ENCODE results near the gene KCNJ15.

The KCNJ15 gene

DNA sequence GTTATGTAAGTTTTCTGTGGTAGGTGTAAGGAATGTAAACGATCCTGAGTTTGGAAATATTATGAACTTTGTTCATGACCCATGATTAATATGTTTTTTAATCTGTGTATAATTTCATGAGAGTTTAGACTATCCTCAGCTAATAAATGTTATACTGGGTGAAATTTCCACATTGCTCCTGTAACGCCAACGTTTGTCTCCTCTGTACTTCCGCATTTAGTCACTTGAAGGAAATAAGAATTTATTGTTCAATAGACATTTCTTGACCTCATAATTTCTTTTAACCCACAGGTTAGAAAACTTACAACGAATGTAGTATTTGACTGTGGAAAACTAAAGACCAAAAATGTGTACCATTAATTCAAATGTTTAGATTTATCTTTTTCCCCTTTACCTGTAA lies 876 bp downstream of the KCNJ15 start:
- peaks cover 14% of the 10 kb centered on the region for H3K4me1 ChIP-seq (ENCODE audit: control insufficient read depth, insufficient read depth, low read length, unreplicated experiment)
- no peaks in the 10 kb centered on the region for H3K27me3 ChIP-seq (ENCODE audit: insufficient read depth, low read length)
- H3K4me3 ChIP-seq (ENCODE audit: low read depth, low read length), result no peak overlapping the region
- H3K36me3 ChIP-seq (ENCODE audit: insufficient read depth, low read length), result no peaks in the 10 kb centered on the region
- no peaks in the 10 kb centered on the region for H3K79me2 ChIP-seq (ENCODE audit: control insufficient read depth, insufficient read depth, low read length, unreplicated experiment)
- no peak overlapping the region for H2AFZ ChIP-seq (ENCODE audit: low read length, unreplicated experiment)
- no peak overlapping the region for H3K27ac ChIP-seq (ENCODE audit: low read depth, low read length)

DNA sequence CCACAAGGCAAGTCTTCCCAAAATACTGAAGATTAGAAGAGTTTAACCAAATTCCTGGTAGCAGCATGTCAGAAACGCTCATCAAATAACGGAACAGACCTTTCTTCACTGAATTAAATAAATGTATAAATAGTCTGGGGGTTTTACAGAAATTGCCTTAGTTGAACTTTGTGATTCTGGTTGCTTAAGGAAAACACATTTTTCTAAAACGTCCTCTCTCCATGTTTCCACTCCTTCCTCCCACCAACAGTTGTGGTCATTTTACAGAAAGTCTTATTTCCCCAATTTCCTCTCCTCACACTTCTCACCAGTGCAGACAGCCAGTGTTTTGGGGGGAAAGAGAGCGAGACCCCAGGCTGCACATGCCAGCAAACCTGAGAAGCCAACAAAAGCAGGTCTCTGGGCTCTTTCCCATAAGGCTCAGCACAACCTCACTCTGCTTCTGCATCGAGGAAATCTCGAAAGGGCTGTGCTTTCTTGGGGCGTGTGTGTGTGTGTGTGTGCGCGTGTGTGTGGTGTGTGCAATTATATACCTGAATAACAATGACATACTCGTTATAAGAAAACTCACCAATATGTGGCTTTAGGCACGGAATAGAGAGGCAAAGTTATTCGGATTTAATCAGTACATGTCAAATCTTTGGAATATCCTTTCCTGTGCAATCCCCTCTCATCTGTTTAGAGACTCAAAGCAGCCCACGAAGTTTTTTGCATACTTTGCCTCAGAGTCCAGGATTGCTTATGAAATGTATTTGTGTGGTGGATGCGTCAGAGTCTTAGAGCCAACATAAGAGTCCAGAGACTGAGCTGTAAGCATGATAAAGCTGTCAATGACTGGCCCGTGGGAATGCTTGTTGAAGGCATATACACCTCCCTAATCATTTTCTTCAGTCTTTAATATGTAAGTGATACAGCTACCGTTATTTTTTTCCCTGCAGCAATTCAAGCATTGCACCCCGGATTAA lies 2.0 kb downstream of the KCNJ15 start:
- H3K27ac ChIP-seq (ENCODE audit: low read depth, low read length), result no peak overlapping the region; the same call in 1 of the 2 replicates
- no peaks in the 10 kb centered on the region for H3K79me2 ChIP-seq (ENCODE audit: control insufficient read depth, insufficient read depth, low read length, unreplicated experiment)

DNA sequence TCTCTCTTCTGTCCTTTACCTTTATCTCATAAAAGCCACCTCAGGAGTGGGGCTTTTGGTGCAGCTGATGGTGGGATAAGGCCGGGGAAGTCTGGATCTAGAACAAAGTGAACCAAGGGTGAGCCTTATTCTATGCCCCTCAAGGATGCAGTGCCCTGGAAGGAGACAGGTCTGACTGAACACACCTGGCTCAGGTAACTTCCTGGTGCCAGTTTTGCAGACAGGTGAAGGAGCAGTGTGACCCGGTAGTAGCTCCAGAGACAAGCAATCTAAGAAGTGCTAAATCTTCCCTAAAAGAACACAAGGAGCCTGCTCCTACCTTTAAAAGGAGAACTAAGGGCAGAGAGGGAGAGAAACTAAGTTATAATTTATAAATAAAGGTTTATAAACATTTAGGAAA lies 2.9 kb downstream of the KCNJ15 start:
- H2AFZ ChIP-seq (ENCODE audit: low read length, unreplicated experiment), result no peak overlapping the region
- H3K4me3 ChIP-seq (ENCODE audit: low read depth, low read length), result no peak overlapping the region
- no peaks in the 10 kb centered on the region for H3K27me3 ChIP-seq (ENCODE audit: insufficient read depth, low read length)
- no peaks in the 10 kb centered on the region for H3K36me3 ChIP-seq (ENCODE audit: insufficient read depth, low read length)
- H3K27ac ChIP-seq (ENCODE audit: low read depth, low read length), result no peak overlapping the region; the same call in 1 of the 2 replicates
- peaks cover 34% of the 10 kb centered on the region for H3K4me1 ChIP-seq (ENCODE audit: control insufficient read depth, insufficient read depth, low read length, unreplicated experiment)
- no peaks in the 10 kb centered on the region for H3K79me2 ChIP-seq (ENCODE audit: control insufficient read depth, insufficient read depth, low read length, unreplicated experiment)

More for the DNA sequence above, 2.0 kb downstream of the KCNJ15 start:
- Histone ChIP-seq H3K4me3 (ENCODE audit: low read depth, low read length) (no peak overlapping the region), H3K36me3 (ENCODE audit: insufficient read depth, low read length) (no peaks in the 10 kb centered on the region), H3K27me3 (ENCODE audit: insufficient read depth, low read length) (no peaks in the 10 kb centered on the region), H3K4me1 (ENCODE audit: control insufficient read depth, insufficient read depth, low read length, unreplicated experiment) (peaks cover 25% of the 10 kb centered on the region), H2AFZ (ENCODE audit: low read length, unreplicated experiment) (no peak overlapping the region)

DNA sequence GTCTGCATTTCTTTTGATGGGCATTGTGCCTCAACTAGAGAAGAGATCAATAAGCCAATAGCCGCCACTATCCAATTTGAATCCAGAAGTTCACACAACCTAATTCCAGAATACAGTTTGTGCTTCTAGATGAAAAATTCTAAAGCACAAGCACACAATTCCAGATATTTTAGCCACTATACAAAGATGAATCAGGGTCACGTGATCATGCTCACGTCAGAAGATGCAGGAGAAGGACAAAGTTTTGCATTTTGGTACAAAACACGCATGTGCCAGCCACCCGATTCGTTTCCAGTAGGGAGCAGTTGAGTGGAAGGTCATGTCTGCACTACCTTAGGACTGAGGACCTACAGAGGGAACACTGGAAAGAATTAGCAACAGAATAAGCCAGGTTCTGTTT lies 3.6 kb downstream of the KCNJ15 start:
- Histone ChIP-seq H3K36me3 (ENCODE audit: insufficient read depth, low read length) (no peaks in the 10 kb centered on the region), H3K4me3 (ENCODE audit: low read depth, low read length) (no peak overlapping the region), H3K27ac (ENCODE audit: low read depth, low read length) (no peak overlapping the region), H3K4me1 (ENCODE audit: control insufficient read depth, insufficient read depth, low read length, unreplicated experiment) (peaks cover 34% of the 10 kb centered on the region), H3K27me3 (ENCODE audit: insufficient read depth, low read length) (no peaks in the 10 kb centered on the region), H3K79me2 (ENCODE audit: control insufficient read depth, insufficient read depth, low read length, unreplicated experiment) (no peaks in the 10 kb centered on the region), H2AFZ (ENCODE audit: low read length, unreplicated experiment) (no peak overlapping the region)

DNA sequence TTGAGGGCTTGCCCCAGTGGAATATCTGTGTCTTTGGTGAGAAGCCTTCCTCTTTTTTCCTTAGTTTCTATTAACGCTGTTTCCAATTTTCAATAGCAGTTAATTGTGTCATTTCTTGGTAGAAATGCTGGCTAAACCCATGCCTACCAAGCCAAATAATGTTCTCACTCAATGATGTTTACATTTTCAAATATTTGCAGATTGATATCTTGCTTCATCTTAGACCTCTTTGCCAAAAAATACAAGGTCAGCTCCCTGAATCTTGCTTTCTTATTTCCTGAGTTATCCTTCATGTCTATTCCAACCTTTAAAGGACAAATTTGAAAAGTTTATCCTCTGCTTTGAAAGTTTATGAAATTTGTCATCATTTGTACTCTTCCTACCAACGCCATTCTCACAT lies 5.1 kb downstream of the KCNJ15 start:
- Histone ChIP-seq H2AFZ (ENCODE audit: low read length, unreplicated experiment) (no peak overlapping the region), H3K36me3 (ENCODE audit: insufficient read depth, low read length) (no peaks in the 10 kb centered on the region), H3K27ac (ENCODE audit: low read depth, low read length) (peak overlapping the region; percentile 82), H3K79me2 (ENCODE audit: control insufficient read depth, insufficient read depth, low read length, unreplicated experiment) (no peaks in the 10 kb centered on the region), H3K4me3 (ENCODE audit: low read depth, low read length) (no peak overlapping the region), H3K27me3 (ENCODE audit: insufficient read depth, low read length) (no peaks in the 10 kb centered on the region), H3K4me1 (ENCODE audit: control insufficient read depth, insufficient read depth, low read length, unreplicated experiment) (peaks cover 39% of the 10 kb centered on the region)

DNA sequence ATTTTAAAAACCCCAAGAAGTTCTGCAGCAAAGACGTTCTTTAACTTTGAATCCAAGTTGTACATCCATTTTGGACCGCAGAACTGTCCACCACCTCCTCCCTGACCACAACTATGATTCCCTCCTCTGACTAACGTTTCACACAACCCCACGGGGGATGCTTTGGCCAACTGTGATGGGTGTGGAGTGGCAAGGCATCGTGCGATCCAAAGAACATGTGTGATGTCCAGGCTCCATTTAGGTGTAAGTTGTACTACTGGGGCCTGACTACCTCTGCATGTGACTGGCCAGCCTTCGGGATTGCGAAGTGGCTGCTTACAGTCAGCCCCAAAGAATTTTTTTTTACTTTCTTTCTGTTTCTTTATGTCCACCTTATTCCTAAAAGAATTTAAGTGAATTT lies 6.7 kb downstream of the KCNJ15 start:
- Histone ChIP-seq H3K36me3 (ENCODE audit: insufficient read depth, low read length) (no peaks in the 10 kb centered on the region), H3K4me1 (ENCODE audit: control insufficient read depth, insufficient read depth, low read length, unreplicated experiment) (peaks cover 54% of the 10 kb centered on the region), H2AFZ (ENCODE audit: low read length, unreplicated experiment) (peak overlapping the region; percentile 77), H3K4me3 (ENCODE audit: low read depth, low read length) (peak overlapping the region; percentile 14; the same call in 1 of the 2 replicates), H3K27me3 (ENCODE audit: insufficient read depth, low read length) (no peaks in the 10 kb centered on the region), H3K27ac (ENCODE audit: low read depth, low read length) (peak overlapping the region; percentile 82), H3K79me2 (ENCODE audit: control insufficient read depth, insufficient read depth, low read length, unreplicated experiment) (no peaks in the 10 kb centered on the region)

DNA sequence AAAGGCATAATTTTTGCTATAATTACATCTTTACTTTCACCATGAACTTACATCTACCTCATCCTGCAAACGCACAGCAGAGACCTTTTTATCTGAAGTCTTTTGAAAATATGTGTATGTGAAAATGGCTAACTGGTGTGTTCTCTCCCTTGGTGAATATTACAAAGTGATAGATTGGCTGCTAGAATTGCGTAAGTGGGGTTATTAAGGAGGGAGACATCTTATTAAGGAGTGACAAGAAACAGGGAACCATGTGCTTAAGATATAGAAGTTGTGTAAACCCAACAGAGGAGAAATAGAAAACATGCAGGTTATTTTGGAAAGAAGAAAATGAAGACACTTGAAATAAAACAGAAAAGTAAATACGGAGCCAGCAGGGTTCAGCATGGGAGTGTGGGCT lies 7.8 kb downstream of the KCNJ15 start:
- no peak overlapping the region for H2AFZ ChIP-seq (ENCODE audit: low read length, unreplicated experiment)
- H3K4me3 ChIP-seq (ENCODE audit: low read depth, low read length), result no peak overlapping the region

DNA sequence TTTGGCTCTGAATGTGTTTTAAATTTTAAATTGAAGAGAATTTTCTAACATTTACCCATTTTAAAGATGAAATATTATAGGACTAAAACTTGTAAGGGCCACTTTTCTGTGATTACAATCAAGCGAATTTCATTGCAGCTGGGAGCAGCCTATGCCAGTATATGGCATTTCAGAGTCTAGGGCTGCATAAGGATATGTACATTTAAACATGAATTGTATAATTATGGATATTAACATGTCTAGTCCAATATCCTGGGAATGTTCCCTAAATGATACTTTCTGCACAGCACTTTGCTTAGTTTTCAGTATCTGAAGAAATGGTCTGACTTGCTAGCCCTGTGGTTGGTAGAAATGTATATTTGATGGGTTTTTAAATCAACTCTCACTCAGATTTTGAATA lies 8.4 kb downstream of the KCNJ15 start:
- Histone ChIP-seq H3K4me3 (ENCODE audit: low read depth, low read length) (no peak overlapping the region), H3K27me3 (ENCODE audit: insufficient read depth, low read length) (no peaks in the 10 kb centered on the region), H3K27ac (ENCODE audit: low read depth, low read length) (no peak overlapping the region), H3K4me1 (ENCODE audit: control insufficient read depth, insufficient read depth, low read length, unreplicated experiment) (peaks cover 69% of the 10 kb centered on the region), H3K79me2 (ENCODE audit: control insufficient read depth, insufficient read depth, low read length, unreplicated experiment) (no peaks in the 10 kb centered on the region), H2AFZ (ENCODE audit: low read length, unreplicated experiment) (no peak overlapping the region), H3K36me3 (ENCODE audit: insufficient read depth, low read length) (no peaks in the 10 kb centered on the region)

More for the DNA sequence above, 7.8 kb downstream of the KCNJ15 start:
- Histone ChIP-seq H3K79me2 (ENCODE audit: control insufficient read depth, insufficient read depth, low read length, unreplicated experiment) (no peaks in the 10 kb centered on the region), H3K36me3 (ENCODE audit: insufficient read depth, low read length) (no peaks in the 10 kb centered on the region), H3K27ac (ENCODE audit: low read depth, low read length) (peak overlapping the region; percentile 82), H3K27me3 (ENCODE audit: insufficient read depth, low read length) (no peaks in the 10 kb centered on the region), H3K4me1 (ENCODE audit: control insufficient read depth, insufficient read depth, low read length, unreplicated experiment) (peaks cover 65% of the 10 kb centered on the region)

DNA sequence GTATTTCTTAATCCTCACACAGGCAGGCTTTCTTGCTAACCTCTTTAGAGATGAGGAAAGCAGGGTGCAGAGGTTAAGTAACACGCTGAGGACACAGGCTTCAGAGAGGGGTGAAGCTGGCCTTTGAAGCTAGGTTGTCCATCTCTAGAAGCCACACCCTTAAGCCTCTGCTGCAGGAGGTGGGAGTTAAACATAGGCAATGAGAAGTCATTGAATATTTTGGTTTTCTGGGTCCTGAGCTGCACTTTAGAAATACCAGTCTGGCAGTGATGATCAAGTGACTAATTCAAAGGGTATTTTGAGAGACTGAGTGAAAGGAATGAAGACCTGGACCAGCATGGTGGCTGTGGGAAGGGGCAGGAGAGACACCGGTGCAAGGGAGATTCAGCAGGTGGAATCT lies 9.9 kb downstream of the KCNJ15 start:
- Histone ChIP-seq H3K4me3 (ENCODE audit: low read depth, low read length) (no peak overlapping the region), H2AFZ (ENCODE audit: low read length, unreplicated experiment) (peak overlapping the region; percentile 24), H3K36me3 (ENCODE audit: insufficient read depth, low read length) (no peaks in the 10 kb centered on the region)

DNA sequence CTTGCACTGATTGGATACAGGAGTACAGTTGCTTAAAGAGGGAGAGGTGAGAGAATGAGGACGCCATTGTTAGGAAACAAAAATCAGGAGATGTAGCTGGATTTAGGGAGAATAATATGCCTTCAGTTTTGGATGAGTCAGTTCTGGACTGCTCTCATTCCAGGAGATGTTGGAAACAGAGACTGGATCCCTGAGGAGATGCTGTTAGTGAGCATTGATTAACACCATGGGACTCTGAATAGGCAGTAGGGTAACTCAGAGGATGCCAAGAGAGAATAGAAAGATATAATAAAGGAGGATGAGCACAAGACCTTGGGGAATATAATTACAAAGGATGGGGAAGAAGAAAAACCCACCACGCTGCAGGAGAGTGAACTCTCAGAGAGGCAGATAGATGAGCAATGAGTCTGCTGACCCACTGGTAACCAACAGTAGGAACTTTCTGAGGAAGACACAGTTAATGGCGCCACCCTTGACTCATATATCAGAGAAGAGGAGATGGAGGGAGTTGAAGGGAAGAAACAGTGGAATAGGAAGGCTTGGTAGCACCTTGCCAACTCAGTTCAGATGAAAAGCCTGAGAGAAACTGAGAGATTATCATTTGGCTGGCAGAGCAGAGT lies 10.5 kb downstream of the KCNJ15 start:
- Histone ChIP-seq H3K36me3 (ENCODE audit: insufficient read depth, low read length) (no peaks in the 10 kb centered on the region), H3K4me1 (ENCODE audit: control insufficient read depth, insufficient read depth, low read length, unreplicated experiment) (peaks cover 57% of the 10 kb centered on the region)

More for the DNA sequence above, 9.9 kb downstream of the KCNJ15 start:
- H3K27me3 ChIP-seq (ENCODE audit: insufficient read depth, low read length), result no peaks in the 10 kb centered on the region
- peaks cover 62% of the 10 kb centered on the region for H3K4me1 ChIP-seq (ENCODE audit: control insufficient read depth, insufficient read depth, low read length, unreplicated experiment)
- no peaks in the 10 kb centered on the region for H3K79me2 ChIP-seq (ENCODE audit: control insufficient read depth, insufficient read depth, low read length, unreplicated experiment)
- H3K27ac ChIP-seq (ENCODE audit: low read depth, low read length), result peak overlapping the region; percentile 88

More for the DNA sequence above, 10.5 kb downstream of the KCNJ15 start:
- Histone ChIP-seq H3K4me3 (ENCODE audit: low read depth, low read length) (no peak overlapping the region), H3K27me3 (ENCODE audit: insufficient read depth, low read length) (no peaks in the 10 kb centered on the region), H3K79me2 (ENCODE audit: control insufficient read depth, insufficient read depth, low read length, unreplicated experiment) (no peaks in the 10 kb centered on the region), H3K27ac (ENCODE audit: low read depth, low read length) (peak overlapping the region; percentile 88), H2AFZ (ENCODE audit: low read length, unreplicated experiment) (peak overlapping the region; percentile 24)

All from ACC112 (cell line).